Ishikawa (cell line): ENCODE measurements around the gene STOM.

Experiments used
- CEBPB ChIP-seq: IDR thresholded peaks from 2 replicates; pipeline ENCODE4 v1.6.1; 2012
- CREB1 ChIP-seq: IDR thresholded peaks from 2 replicates; pipeline ENCODE4 v1.6.1; 2012; ENCODE audit warnings: low read depth
- EGR1 ChIP-seq: IDR thresholded peaks from 2 replicates; pipeline ENCODE4 v1.6.1; 2012
- EP300 ChIP-seq: IDR thresholded peaks from 2 replicates; pipeline ENCODE4 v1.6.1; 2012; ENCODE audit warnings: borderline replicate concordance
- FOXM1 ChIP-seq: IDR thresholded peaks from 2 replicates; pipeline ENCODE4 v1.6.1; 2012; ENCODE audit warnings: low read depth, borderline replicate concordance
- NFIC ChIP-seq: IDR thresholded peaks from 2 replicates; pipeline ENCODE4 v1.6.1; 2012
- RAD21 ChIP-seq: IDR thresholded peaks from 2 replicates; pipeline ENCODE4 v1.6.1; 2012; ENCODE audit warnings: low read depth
- TAF1 ChIP-seq: IDR thresholded peaks from 2 replicates; pipeline ENCODE4 v1.6.1; 2012; ENCODE audit warnings: low read depth, mild to moderate bottlenecking
- TEAD4 ChIP-seq: IDR thresholded peaks from 2 replicates; pipeline ENCODE4 v1.6.1; 2012
- YY1 ChIP-seq: IDR thresholded peaks from 2 replicates; pipeline ENCODE4 v1.6.1; 2012; ENCODE audit warnings: low read depth
- ZBTB7A ChIP-seq: IDR thresholded peaks from 2 replicates; pipeline ENCODE4 v1.6.1; 2012; ENCODE audit warnings: low read depth
- TF ChIP-seq, protein P1 (sequence below): IDR thresholded peaks from 2 replicates; pipeline ENCODE4 v1.6.1; 2012
- TF ChIP-seq, protein P2 (sequence below): IDR thresholded peaks from 2 replicates; pipeline ENCODE4 v1.6.1; 2012; ENCODE audit warnings: low read depth, mild to moderate bottlenecking
- TF ChIP-seq, protein P3 (sequence below): IDR thresholded peaks from 2 replicates; pipeline ENCODE4 v1.6.1; 2012

DNA sequence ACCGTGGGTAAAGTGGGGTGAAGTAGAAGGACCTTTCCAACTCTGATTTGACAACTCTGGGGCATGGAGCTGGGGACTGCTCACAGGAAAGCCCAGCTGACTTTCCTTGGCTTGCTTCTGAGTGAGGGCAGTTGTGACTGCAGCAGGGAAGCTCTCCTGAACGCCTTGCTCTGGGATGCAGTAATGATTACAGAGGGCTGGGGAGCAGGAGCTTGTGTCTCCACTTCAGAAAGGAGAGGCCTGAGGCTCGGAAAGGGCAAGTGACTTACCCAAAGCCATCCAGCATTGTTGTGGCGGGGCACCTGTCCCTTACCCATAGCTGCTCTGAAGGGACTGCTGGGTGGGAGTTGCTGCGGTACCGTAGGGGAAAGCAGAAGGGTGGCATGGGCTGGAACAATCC is 60.9 kb downstream of the STOM start:
- TF ChIP-seq, protein P1, sequence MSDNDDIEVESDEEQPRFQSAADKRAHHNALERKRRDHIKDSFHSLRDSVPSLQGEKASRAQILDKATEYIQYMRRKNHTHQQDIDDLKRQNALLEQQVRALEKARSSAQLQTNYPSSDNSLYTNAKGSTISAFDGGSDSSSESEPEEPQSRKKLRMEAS = no peak
- TF ChIP-seq, protein P2, sequence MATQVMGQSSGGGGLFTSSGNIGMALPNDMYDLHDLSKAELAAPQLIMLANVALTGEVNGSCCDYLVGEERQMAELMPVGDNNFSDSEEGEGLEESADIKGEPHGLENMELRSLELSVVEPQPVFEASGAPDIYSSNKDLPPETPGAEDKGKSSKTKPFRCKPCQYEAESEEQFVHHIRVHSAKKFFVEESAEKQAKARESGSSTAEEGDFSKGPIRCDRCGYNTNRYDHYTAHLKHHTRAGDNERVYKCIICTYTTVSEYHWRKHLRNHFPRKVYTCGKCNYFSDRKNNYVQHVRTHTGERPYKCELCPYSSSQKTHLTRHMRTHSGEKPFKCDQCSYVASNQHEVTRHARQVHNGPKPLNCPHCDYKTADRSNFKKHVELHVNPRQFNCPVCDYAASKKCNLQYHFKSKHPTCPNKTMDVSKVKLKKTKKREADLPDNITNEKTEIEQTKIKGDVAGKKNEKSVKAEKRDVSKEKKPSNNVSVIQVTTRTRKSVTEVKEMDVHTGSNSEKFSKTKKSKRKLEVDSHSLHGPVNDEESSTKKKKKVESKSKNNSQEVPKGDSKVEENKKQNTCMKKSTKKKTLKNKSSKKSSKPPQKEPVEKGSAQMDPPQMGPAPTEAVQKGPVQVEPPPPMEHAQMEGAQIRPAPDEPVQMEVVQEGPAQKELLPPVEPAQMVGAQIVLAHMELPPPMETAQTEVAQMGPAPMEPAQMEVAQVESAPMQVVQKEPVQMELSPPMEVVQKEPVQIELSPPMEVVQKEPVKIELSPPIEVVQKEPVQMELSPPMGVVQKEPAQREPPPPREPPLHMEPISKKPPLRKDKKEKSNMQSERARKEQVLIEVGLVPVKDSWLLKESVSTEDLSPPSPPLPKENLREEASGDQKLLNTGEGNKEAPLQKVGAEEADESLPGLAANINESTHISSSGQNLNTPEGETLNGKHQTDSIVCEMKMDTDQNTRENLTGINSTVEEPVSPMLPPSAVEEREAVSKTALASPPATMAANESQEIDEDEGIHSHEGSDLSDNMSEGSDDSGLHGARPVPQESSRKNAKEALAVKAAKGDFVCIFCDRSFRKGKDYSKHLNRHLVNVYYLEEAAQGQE = no peak
- no peak for TF ChIP-seq NFIC
- TF ChIP-seq, protein P3, sequence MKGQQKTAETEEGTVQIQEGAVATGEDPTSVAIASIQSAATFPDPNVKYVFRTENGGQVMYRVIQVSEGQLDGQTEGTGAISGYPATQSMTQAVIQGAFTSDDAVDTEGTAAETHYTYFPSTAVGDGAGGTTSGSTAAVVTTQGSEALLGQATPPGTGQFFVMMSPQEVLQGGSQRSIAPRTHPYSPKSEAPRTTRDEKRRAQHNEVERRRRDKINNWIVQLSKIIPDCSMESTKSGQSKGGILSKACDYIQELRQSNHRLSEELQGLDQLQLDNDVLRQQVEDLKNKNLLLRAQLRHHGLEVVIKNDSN = no peak
- no peak for TF ChIP-seq FOXM1
- TF ChIP-seq RAD21 = no peak
- no peak for TF ChIP-seq EGR1
- TF ChIP-seq TEAD4 = no peak
- no peak for TF ChIP-seq CEBPB
- no peak for TF ChIP-seq EP300
- no peak for TF ChIP-seq TAF1
- no peak for TF ChIP-seq CREB1
- no peak for TF ChIP-seq ZBTB7A
- TF ChIP-seq YY1 = no peak
